OCI-LY3 (cell line): Measurements from ENCODE around the gene CCNF.

Experiments
- H2AFZ ChIP-seq: fragments of 200-600, 300-600 bp; shearing (Covaris generic); 2 replicates; pipeline ENCODE4 v1.6.0; 2014; ENCODE audit warnings: antibody characterized with exemption, low read depth, low read length
- H3K27ac ChIP-seq: fragments of 200-600, 300-600 bp; sonication (generic); 2 replicates; pipeline ENCODE4 v1.5.1; 2014; ENCODE audit warnings: mild to moderate bottlenecking, low read length, moderate library complexity, mixed read lengths
- H3K27me3 ChIP-seq: fragments of 200-600, 300-600 bp; sonication (generic); 2 replicates; pipeline ENCODE4 v1.6.1; 2014; ENCODE audit warnings: low read depth, low read length, mixed read lengths
- H3K36me3 ChIP-seq: fragments of 200-600, 300-600 bp; sonication (generic); replicated peaks from 2 replicates; pipeline ENCODE3; 2014; ENCODE audit warnings: low read depth, low read length, mixed read lengths
- H3K4me1 ChIP-seq: fragments of 300-600, 200-600 bp; sonication (generic); 2 replicates; pipeline ENCODE4 v1.6.1; 2014; ENCODE audit warnings: low read length, mixed read lengths
- H3K4me2 ChIP-seq: fragments of 200-600, 300-600 bp; sonication (generic); 2 replicates; pipeline ENCODE4 v1.6.1; 2014; ENCODE audit warnings: low read length, mixed read lengths
- H3K4me3 ChIP-seq: fragments of 300-600, 200-600 bp; sonication (generic); 2 replicates; pipeline ENCODE4 v1.5.1; 2014; ENCODE audit warnings: antibody characterized with exemption, mild to moderate bottlenecking, low read length, moderate library complexity
- H3K79me2 ChIP-seq: fragments of 300-600, 200-600 bp; shearing (Covaris generic); 2 replicates; pipeline ENCODE4 v1.6.1; 2014; ENCODE audit warnings: mild to moderate bottlenecking, low read length, mixed read lengths
- H3K9ac ChIP-seq: fragments of 300-600, 200-600 bp; shearing (Covaris generic); 2 replicates; pipeline ENCODE4 v1.6.0; 2014; ENCODE audit warnings: mild to moderate bottlenecking, low read length, moderate library complexity
- H3K9me3 ChIP-seq: fragments of 200-600, 300-600 bp; shearing (Covaris generic); 2 replicates; pipeline ENCODE4 v1.6.1; 2014; ENCODE audit warnings: low read length, mixed read lengths; ENCODE audit not compliant: insufficient read depth
- H4K20me1 ChIP-seq: fragments of 200-600, 300-600 bp; sonication (generic); 2 replicates; pipeline ENCODE4 v1.6.1; 2016; ENCODE audit warnings: low read length, mixed read lengths; ENCODE audit not compliant: insufficient read depth
- CTCF ChIP-seq: fragments of 200-600, 300-600 bp; sonication (generic); IDR thresholded peaks from 2 replicates; pipeline ENCODE4 v1.5.1; 2014; ENCODE audit warnings: antibody characterized with exemption, low read length, low read depth
- EZH2phosphoT487 ChIP-seq: fragments of 200-600 bp; shearing (Covaris generic); IDR thresholded peaks from 2 replicates; pipeline ENCODE4 v1.6.1; 2018; ENCODE audit warnings: antibody characterized with exemption, mixed run types, low read depth

The CCNF gene

DNA sequence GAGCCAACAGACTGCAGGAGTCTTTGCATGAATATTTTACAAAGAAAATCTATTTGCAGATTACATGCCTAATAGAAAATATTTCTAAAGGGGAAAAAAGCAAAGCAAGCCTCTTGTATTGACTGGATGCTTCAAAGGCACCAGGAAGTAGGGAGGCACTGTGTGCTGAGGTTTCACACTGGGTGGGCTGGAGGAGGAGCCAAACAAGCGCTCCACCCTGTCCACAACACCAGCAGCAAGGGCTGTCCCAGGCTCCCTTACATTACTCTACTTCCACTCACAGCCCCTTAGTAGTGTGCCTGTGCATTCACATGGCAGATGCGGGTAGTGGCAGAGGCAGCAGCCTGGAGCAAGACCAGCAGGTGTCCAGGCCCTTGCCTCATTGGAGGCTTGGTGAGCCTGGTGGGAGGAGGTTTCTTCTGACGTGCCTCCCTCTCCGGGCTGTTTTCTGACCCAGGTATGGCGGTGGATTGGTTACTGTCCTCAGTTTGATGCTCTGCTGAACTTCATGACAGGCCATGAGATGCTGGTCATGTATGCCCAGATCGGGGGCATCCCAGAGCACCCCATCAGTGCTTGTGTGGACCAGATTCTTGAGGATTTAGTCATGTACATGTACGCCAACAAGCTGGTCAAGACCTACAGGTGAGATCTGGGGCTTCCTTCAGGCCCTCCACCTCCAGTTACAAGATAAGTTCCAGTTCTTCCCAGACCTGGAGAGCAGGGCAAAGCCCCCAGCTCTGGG lies 7.0 kb upstream of the CCNF start:
- TF ChIP-seq CTCF = no peak
- TF ChIP-seq EZH2phosphoT487 = no peak
- no peak overlapping the region for H3K4me3 ChIP-seq
- H4K20me1 ChIP-seq = no peaks in the 10 kb centered on the region
- H2AFZ ChIP-seq = no peak overlapping the region
- no peaks in the 10 kb centered on the region for H3K79me2 ChIP-seq
- no peaks in the 10 kb centered on the region for H3K27me3 ChIP-seq
- peaks cover 10% of the 10 kb centered on the region; the same call in 1 of the 2 replicates for H3K4me1 ChIP-seq
- no peak overlapping the region for H3K9ac ChIP-seq
- no peak overlapping the region for H3K4me2 ChIP-seq
- no peaks in the 10 kb centered on the region for H3K36me3 ChIP-seq
- H3K9me3 ChIP-seq = no peaks in the 10 kb centered on the region
- no peak overlapping the region for H3K27ac ChIP-seq

GRCh38 chr16:2424061-2425007 lies 4.9 kb upstream of the CCNF start:
- Histone ChIP-seq H4K20me1 (no peaks in the 10 kb centered on the region), H3K4me2 (no peak overlapping the region), H3K27me3 (no peaks in the 10 kb centered on the region), H3K36me3 (no peaks in the 10 kb centered on the region), H3K27ac (no peak overlapping the region), H3K4me3 (no peak overlapping the region), H3K4me1 (peaks cover 17% of the 10 kb centered on the region), H3K9ac (no peak overlapping the region), H3K79me2 (peaks cover under 1% of the 10 kb centered on the region; the same call in 1 of the 2 replicates), H3K9me3 (no peaks in the 10 kb centered on the region), H2AFZ (no peak overlapping the region)
- TF ChIP-seq EZH2phosphoT487 (no peak), CTCF (no peak)

GRCh38 chr16:2425008-2425518 lies 4.2 kb upstream of the CCNF start:
- Histone ChIP-seq H3K4me2 (no peak overlapping the region), H3K9me3 (no peaks in the 10 kb centered on the region), H3K4me3 (no peak overlapping the region), H2AFZ (no peak overlapping the region), H3K36me3 (no peaks in the 10 kb centered on the region), H3K9ac (no peak overlapping the region), H3K4me1 (peaks cover 17% of the 10 kb centered on the region), H3K27me3 (no peaks in the 10 kb centered on the region), H4K20me1 (peaks cover 2% of the 10 kb centered on the region; the same call in 1 of the 2 replicates), H3K27ac (no peak overlapping the region), H3K79me2 (peaks cover 7% of the 10 kb centered on the region)
- no peak for TF ChIP-seq CTCF
- TF ChIP-seq EZH2phosphoT487 = no peak
